Right hindlimb (tissue), 1 donor: Measurements from ENCODE around the gene EIPR1.
A peak's percentile ranks its signal among the peaks of the same experiment; 100 is the strongest.

Source experiments
- DNase-seq: peaks from one replicate; pipeline ENCODE4 v3.0.0-alpha.2; 2018

The EIPR1 gene

DNA sequence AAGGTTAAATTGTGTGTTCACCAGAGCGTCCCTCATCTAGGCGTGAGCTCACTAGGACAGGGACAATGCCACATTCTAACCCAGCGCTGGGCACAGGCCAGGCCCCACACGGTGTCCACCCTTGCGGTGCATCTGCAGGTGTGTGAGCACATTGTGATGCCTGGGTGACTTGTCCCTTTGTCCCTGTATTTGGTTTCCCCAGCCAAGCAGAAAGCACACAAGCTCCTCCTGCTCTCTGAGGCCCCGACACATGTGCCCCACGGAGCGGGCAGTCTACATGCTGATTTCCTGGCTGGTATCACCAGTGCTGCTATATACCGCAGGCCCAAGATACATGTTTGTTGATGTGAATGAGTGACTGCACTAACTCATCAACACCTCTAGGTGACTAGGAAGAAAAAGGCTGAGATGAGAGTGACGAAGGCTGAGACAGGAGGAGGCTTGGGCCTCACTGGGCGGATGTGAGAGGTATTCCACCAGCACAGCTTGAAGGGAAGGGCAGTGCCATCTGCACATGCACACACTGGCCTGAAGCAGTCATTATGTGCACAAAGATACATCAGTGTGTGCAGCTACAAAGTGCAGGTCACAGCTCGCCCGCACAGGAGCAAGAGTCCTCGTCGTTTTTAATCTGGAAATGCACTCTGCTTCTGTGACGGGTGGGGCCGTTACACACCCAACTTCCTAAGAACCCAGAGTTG, 205.9 kb downstream of the EIPR1 start:
- DNase-seq = no peak

DNA sequence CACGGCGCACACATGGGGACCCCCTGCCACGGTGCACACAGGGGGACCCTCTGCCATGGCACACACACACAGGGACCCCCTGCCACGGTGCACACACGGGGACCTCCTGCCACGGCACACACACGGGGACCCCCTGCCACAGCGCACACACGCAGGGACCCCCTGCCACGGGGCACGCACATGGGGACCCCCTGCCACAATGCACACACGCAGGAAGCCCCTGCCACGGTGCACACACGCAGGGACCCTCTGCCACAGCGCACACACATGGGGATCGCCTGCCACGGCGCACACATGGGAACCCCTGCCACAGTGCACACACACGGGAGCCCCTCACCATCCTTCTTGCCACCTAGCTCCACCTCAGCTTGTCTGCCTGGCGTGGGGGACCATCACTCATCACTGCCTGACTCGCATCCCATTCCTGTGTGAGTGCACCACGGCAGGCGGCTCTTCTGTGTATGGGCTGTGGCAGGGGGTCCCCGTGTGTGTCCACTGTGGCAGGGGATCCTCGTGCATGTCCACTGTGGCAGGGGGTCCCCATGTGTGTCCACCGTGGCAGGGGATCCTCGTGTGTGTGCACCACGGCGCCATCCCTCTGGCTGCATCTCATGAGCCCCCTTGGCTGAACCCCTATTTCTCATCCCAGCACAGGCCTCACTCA, 206.7 kb downstream of the EIPR1 start:
- no peak for DNase-seq

DNA sequence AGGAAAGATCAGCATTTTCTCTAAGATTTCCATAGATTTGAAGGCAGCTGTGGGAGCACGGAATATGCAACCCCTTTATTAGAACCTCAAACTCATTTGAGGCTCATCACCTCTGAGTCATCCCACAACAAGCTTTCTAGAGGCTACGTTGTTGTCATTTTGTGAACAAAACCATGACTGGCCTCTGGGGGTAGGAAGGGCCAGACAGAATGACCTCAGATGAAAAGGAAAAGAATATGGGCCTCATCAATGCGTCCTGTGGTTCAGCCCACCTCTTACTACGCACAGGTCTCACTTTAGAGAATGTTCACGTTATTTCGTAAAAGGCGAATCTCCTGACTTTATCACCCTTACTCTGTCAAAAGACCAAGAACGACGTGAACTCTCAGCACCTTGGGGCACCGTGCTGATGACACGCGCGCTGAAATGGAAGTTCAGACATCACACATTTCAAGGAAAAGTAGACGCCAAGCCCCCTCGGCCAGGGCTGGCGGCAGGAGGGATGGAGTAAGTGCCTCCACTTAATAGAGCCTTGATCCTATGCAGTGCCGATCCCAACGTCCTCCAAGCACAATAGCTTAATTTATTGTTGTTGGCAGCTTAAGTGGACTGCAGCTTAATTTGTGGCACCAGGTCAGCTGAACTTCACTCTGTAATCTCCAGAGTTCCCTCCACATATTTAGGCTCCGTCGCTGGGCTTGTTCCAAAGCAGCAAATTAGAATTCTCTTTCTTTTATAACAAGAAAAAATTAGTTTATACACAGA, 208.3 kb downstream of the EIPR1 start:
- DNase-seq = no peak

DNA sequence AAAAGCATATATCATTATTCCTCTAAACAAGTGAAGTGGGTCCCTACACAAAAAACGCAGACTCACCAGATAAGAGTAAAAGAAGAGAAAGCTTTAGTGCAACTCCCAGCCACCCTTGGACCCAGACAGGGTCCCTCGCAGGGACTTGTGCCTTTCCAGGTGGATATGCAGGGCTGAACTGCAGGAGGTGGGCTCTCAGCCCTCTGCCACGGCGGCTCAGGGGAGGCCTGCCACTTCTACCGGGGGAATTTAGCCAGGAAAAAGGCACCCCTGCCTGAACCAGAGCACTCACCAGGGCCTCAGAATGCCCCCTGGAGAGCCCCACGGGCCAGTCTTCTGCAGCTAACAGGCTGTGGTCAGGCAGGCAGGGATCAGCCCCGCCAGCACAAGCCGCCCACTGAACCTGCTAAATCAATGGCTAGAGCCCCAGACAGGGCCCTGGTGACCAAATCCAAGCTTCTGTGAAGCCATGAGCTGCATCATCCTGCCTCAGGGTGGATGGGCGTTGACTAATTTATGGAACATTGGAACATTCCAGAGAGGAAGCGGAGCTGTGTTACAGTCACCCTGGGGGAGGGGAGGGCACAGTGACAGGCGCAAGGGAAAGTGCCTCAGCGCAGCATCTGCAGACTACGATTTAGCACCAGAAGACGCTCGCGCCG, 209.3 kb downstream of the EIPR1 start:
- DNase-seq = no peak

DNA sequence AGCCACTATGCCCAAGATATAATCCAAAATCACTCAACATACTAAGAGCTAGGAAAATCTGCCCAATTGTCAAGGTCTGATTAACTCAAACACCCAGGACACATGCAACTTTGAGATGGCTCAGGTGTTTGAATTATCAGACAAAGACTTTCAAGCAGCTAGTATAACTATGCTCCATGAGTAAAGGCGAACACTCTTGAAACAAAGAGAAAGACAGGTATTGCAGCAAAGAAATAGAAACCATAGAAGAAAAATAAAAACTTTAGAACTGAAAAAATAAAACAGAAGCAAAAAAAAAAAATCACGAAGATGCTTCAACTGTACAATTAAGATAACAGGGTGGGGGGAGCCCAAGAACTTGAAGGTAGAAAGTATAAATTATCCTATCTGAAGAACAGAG, 214.2 kb downstream of the EIPR1 start:
- DNase-seq = no peak

DNA sequence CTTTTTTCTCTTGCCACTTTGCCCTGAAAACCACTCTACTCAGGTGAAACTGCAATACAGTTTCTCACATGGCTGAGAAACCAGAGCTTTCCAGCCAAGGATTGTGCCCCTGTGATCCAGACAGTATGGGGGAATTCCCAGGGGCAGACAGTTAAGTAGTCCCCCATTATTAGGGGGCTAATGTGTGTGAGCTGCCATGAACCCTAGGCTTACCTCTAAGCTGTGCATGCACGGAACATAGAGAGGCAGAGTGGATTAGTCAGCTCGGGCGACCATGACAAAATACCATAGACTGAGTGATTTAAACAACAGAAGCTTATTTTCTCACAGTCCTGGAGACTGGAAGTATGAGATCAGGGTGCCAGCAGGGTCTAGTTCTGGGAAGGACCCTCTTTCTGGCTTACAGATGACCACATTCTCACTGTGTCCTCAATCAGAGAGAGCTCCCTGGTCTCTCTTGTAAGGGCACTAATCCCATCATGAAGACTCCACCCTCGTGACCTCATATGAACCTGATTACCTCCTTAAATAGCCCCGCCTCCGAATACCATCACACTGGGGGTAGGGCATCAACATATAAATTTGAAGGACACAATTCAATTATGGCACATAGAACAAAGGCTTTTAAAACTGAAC, 215.1 kb downstream of the EIPR1 start:
- no peak for DNase-seq

DNA sequence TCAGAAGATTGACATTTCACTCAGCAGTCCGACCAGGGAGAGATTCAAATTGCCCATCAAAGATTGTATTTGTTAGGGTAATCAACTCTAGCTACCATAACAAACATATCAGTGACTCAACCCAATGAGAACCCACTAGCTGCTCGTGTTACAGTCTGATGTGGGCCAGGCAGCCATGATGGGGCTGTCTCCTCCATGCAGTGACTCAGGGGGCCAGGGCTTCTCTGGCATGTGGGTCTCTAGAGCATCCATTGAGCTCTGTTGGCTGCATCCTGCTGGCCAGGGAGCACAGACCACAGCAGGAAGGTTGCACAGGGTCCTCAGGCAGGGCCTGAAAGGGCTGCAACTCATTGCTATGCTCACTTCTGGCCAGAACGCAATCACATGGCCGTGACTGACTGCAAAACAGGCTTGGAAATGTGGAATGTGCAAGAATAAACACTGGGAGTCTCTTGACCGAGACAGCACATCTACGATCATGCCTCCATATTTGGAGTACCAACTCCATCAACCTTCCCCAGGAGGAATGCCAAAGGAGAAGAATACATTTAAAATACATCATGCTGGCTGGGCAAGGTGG, 216.8 kb downstream of the EIPR1 start:
- no peak for DNase-seq

DNA sequence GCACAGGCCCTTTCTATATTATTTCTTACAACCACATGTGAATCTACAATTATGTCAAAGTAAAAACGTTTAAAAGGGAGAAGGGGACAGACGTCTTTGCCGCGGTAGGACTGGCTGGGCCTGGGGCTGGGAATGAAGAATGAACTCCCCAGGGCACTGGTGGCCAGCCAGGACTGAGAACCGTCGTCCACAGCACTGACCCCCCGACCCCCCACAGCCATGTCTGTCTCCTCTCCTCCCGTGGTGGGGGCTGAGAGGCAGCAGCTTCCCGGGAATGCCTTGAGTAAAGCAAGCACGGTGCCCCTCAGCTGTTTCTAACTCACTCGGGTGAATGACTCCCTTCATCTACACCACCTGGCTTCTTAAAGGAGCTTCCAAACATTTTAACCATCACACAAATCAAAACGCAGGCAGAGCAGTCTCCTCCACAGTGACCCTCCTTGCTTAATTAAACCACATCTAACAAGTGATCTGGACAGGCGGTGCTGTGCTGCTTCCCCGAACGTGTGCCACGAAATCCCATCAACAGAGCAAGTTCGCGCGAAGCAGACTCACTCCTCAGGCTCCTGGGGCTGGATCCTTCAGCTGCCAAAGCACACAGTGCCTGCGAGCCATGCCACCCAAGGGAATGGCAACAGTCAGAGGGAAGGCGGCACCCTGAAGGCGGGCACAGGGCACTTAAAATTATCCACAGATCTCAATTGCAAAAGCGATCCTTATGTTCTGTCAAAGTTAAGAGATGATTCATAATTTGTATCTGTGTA, 217.7 kb downstream of the EIPR1 start:
- DNase-seq = no peak

DNA sequence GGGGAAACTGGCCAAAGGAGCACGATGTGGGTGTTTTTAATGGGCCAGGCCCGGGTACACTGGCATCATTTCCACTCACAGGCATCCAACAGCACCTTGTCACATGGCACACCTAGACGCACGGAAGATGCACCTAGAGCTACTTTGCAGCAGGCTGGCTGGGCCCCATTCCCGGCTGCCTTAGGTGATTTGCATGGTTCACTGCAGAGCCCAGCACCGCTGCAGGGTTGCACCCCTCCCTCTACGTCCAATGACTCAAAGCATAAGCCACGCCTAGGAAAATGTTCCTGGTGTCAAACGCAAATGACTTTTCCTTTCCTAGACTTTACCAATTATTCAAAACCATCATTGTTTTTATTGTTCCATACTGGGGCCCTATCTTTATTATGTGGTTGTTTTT, 222.9 kb downstream of the EIPR1 start:
- DNase-seq = no peak

DNA sequence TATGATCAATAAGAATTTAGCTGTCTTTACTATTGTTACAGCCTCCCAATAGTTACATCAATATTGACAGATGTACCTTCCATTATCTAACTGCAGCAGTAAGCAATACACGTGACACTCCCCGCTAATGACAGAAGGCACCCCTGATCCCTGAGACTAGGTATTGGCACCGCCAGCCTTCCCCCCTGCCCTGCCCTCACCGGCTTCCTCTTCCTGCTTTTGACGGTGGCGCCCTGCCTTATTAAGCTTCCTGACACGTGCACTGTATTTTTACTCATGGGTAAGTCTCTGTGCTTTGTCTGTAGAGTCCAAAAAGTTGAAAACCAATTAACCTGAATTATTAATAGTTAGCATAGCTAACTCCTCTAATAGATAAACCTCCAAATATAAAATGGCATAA, 223.5 kb downstream of the EIPR1 start:
- DNase-seq = no peak

DNA sequence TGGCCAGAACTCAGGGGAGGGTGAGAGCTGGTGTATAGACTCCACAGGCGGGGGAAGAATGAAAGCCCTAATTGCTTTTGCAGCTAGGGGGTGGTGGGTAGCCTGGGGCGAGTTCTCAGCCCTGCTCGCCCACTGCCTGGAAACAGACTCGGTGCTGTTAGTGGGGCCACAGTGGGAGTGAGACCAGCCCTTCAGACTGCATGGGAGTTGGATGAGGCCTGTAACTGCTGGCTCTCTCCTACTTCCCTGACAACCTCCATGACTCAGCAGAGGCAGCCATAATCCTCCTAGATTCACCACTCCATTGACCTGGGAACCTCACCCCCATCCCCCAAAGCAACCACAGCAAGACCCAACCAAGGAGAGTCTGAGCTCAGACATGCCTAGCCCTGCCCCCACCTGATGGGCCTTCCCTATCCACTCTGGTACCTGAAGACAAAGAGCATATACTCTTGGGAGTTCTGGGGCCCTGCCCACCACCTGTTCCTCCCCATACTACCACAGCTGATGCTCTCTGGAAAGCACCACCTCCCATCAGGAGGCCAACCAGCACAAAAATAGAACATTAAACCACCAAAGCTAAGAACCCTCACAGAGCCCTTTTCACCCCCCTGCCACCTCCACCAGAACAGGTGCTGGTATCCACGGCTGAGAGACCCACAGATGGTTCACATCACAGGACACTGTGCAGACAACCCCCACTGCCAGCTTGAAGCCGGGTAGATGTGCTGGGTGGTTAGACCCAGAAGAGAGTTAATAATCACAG, 226.3 kb downstream of the EIPR1 start:
- peak; percentile 34 for DNase-seq

DNA sequence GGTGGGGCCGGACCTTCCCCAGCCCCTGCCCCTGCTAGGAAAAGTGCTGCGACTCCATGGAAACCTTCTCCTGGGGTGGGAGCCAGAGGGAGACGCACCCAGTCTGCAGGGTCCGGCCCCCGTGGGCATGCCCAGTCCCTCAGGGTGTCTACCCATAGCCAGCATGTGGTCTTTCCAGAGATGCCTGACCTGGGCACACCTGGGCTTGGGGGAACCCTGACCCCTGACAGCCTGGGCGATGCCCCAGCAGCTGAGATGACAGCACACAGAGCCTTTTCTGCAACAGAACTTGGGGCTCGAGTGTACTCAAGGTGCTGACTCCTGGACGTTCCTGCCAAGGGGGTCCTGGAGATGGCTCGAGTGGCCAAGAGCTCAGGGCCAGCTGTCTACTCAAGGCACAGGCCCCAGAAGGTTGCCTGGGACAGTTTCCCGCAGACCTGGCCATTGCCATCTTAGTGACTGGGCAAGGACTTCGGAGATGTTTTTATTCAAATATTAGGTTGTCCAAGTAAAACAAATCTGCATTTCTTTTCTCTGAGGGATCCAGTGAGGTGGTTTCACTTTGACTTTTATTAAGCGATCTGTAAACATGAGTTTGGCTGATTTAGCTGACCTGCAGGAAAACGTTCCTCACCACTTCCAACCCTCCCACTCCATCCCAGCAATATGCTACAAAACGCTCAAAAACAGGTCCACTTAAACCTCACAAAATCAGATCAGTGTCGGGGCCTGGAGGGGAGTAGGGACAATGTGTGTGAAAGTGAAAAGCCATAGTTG, 228.0 kb downstream of the EIPR1 start:
- DNase-seq = no peak

DNA sequence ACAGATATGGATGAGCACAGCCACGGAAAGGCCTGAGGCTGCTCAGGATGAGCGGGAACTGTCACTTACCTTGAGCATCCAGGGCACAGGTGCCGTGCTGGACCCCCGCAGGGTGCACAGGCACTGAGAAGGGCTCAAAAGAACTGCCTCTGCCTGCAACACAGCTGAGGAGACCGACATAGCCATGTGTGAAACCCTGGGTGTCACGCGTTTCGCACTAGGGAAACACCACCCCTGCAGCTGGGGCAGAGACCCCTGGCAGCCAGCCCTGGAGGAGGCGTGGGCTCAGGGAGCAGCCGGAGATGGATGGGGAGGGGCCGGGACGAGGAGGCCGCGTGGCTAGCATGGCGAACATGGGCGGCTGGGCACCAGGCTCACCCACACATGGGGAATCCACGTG, 228.9 kb downstream of the EIPR1 start:
- no peak for DNase-seq

DNA sequence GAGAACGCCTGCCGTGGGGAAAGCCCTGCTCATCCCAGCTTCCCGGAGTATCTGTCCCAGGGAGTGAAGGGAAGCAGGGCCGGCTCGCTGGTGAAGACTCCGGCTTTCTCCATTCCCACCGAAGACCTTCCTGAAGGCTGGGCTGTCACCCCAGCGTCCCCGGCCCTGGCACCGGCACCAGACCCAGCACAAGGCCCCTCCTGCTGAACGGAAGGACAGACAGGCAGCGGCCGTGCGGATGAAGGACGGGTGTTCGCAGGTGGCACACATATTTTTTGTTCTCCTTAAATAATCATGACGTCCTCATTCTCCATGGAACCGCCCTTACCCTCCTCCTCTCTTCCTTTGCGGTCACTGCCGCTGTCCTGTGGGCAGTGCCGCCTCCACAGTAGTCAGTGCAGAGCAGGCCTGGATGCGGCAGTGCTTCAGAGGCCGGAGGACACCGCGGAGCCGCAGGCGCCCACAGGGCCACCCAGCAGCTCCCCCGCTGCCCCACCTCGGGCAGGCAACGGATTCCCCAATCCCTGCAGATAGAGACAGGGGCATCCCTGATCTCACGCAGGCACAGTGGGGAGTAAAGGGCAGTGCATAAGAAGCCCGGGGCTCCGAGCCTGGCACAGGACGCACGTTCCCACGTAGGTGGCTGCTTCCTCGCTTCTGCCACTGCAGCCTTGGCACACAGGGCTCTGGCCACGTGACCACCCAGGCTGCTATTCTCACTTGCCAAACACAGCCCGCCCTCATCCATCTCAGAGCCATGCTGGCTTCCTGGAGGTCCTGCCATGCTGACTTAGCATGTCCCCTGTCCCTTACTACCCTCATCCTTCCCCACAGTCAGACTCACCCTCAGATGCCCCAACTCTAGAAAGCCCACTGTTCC, 229.7 kb downstream of the EIPR1 start:
- no peak for DNase-seq

DNA sequence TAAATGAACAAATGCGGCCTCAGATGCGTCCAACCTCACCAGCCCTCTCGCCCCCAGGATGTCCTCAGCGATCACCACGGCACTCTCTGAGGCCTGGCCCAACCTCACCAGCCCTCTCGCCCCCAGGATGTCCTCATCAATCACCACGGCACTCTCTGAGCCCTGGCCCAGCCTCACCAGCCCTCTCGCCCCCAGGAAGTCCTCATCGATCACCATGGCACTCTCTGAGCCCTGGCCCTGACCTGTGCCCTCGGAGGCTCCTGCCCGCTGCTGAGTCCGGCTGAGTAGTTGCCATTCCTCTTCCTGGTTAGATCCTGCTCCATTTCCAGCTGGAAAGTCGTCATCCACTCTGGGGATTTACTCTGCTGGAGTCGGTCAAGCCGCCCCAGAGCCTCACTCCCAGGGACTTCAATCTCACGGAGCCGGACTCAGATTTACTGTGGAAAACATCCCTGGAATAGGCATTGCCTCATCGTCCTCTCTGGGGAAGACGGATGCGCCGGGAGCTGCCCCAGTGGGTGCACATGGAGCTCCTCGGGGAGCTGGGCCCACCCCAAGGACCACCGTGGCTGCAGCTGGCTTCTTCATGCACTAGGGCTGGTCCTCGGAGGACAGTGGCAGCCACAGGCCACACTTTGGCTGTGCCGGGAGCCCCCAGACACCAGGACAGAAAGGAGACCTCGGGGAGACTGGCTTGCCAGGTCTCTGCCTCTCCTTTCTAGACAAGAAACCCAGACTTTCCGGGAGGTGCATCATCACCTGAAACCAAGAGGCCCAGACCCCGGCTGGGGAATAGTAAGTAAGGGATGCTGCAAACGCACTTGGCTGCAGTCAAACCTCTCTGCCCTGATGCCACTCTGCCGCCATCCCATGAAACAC, 230.6 kb downstream of the EIPR1 start:
- DNase-seq = no peak

DNA sequence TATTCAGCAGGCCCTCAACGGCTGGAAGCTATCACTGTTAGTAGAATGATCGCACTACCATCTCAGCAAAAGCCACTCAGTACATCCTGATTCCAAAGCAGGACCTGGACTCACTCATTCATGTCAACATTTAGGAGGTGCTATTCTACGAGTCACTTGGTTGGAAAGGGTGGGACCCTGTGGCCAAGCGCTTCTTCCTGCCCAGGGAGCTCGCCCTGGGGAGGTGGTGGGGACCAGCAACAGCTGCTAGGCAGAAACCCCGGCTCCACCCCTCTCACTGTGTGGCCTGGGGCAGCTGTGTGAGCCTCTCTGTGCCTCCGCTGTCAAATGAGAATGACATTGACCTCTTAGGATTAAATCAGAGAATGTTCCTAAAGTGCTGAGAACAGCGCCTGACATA, 231.4 kb downstream of the EIPR1 start:
- DNase-seq = no peak

DNA sequence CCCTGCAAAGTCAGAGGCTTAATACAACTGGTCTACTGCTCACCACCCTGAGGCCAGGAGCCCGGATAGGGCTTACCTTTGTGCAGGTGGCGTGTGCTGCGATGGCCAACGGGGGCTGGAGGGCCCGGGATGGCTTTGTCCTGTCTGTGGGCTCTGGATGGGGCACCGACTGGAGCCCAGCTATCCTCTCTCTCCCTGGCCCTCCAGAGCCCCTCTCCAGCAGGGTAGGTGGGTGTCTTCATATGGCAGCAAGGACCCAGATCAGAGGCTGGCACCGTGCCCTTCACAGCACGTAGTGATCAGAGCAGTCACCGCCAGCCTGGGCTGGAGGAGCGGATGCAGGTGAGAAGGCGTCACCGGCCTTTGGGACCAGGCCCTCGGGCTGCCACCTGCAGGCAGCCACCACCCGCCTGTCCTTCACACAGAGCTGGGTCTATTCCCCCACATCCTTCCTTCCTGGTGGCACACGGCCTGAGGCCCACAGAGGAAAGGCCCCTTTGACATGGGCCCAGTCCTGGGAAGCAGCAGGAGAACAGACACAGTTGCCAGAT, 232.1 kb downstream of the EIPR1 start:
- DNase-seq = no peak

DNA sequence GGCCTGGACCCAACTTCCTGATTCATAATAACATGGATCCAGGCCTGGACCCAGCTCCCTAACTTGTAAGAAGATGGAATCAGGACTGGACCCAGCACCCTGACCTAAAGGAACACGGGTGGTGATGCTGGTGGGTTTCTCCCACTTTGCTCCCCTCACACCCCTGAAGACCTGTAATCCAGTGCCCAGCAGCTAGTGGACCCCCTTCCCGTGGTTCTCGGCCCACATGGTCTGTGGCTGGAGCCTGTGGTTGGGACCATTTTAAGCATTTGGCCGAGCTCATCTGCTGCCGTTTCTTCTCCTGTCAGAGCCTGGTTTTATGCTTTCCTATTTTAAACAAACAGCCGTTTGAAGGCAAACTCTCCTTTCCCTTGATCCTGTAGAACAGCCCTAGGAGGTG, 232.8 kb downstream of the EIPR1 start:
- DNase-seq = no peak
